Sigmoid colon (tissue), 7 donors: Measurements from ENCODE around the gene HPCAL1. TPM values are rescaled to one million over a fixed set of nuclear protein-coding genes. Genes with fewer than 3 reads are reported as not detected.

Experiments
- DNase-seq: peaks from one replicate; pipeline ENCODE4 v3.0.0-alpha.2; 2019
- H3K27ac ChIP-seq, 4 donors: fragments of 200-600 bp; sonication (generic); one replicate each; pipeline ENCODE4 v1.5.1; 2016 to 2019; ENCODE audit warnings: mild to moderate bottlenecking in 1 of 4
- H3K27me3 ChIP-seq, 3 donors: fragments of 200-600 bp; sonication (generic); one replicate each; pipeline ENCODE4 v1.5.1; 2019; ENCODE audit warnings: mild to moderate bottlenecking in 1 of 3
- H3K36me3 ChIP-seq, 4 donors: fragments of 200-600 bp; sonication (generic); one replicate each; pipeline ENCODE4 v1.5.1; 2016 to 2019
- H3K4me1 ChIP-seq, 4 donors: fragments of 200-600 bp; sonication (generic); one replicate each; pipeline ENCODE4 v1.5.1; 2017 to 2019
- H3K4me3 ChIP-seq, 4 donors: fragments of 200-600 bp; sonication (generic); one replicate each; pipeline ENCODE4 v1.5.1; 2017 to 2019; ENCODE audit warnings: mild to moderate bottlenecking in 2 of 4, moderate library complexity in 1 of 4
- H3K9me3 ChIP-seq, 4 donors: fragments of 200-600 bp in 3 of 4; sonication (generic) in 3 of 4; one replicate each; pipeline versions ENCODE4 v1.5.1 to v1.6.1; 2013 to 2019
- EP300 ChIP-seq, 4 donors: sonication (generic); formaldehyde crosslinking; IDR thresholded peaks; one replicate each; pipeline ENCODE4 v1.6.1; 2017; ENCODE audit warnings: antibody characterized with exemption in 4 of 4
- POLR2A ChIP-seq, 2 donors: fragments of 450-650 bp; IDR thresholded peaks; one replicate each; pipeline ENCODE4 v1.6.1; 2016; ENCODE audit warnings: antibody characterized with exemption in 2 of 2, mild to moderate bottlenecking in 2 of 2, moderate library complexity in 2 of 2
- POLR2AphosphoS5 ChIP-seq, 4 donors: sonication (generic); formaldehyde crosslinking; IDR thresholded peaks; one replicate each; pipeline ENCODE4 v1.6.1; 2017; ENCODE audit warnings: antibody characterized with exemption in 4 of 4
- WGBS, 2 donors: extraction: QIAGEN DNeasy Blood & Tissue Kit; methylation state at CpG; one replicate each; pipeline ENCODE4 v1.1.7; 2013; 5-methylcytosine and 5-hydroxymethylcytosine counted together
- intact Hi-C: fragments of 100-400 bp; cut with DNase I; formaldehyde crosslinking; loops from one replicate; pipeline ENCODE4 v1.15.1; 2023
- polyA plus RNA-seq, 3 donors: library from polyadenylated mRNA; stranded (reverse); fragments of 200-250 nt; gene quantifications; one replicate each; pipeline ENCODE4 v1.2.3, GENCODE V29; 2013
- total RNA-seq, 4 donors: library from RNA; depleted of rRNA; stranded (reverse); fragments of >200 nt; gene quantifications; one replicate each; pipeline ENCODE4 v1.1.0, GENCODE V29; 2016
- TF ChIP-seq, protein P1 (sequence below), 4 experiments: fragments of 450-650 bp in 3 of 4; fragments of 200-600 bp in 1 of 4; IDR thresholded peaks; one replicate each; pipeline ENCODE4 v1.5.1; 2016 to 2019; ENCODE audit warnings: antibody characterized with exemption in 4 of 4, mild to moderate bottlenecking in 3 of 4, moderate library complexity in 2 of 4
- donor health status: healthy with polysubstance abuse.
- donor health status: Bipolar disorder and iron deficiency.
- donor health status: healthy.

The HPCAL1 gene
- total and polyA plus RNA-seq, 7 donors = 27.7 to 115 (median 46.0) TPM

DNA sequence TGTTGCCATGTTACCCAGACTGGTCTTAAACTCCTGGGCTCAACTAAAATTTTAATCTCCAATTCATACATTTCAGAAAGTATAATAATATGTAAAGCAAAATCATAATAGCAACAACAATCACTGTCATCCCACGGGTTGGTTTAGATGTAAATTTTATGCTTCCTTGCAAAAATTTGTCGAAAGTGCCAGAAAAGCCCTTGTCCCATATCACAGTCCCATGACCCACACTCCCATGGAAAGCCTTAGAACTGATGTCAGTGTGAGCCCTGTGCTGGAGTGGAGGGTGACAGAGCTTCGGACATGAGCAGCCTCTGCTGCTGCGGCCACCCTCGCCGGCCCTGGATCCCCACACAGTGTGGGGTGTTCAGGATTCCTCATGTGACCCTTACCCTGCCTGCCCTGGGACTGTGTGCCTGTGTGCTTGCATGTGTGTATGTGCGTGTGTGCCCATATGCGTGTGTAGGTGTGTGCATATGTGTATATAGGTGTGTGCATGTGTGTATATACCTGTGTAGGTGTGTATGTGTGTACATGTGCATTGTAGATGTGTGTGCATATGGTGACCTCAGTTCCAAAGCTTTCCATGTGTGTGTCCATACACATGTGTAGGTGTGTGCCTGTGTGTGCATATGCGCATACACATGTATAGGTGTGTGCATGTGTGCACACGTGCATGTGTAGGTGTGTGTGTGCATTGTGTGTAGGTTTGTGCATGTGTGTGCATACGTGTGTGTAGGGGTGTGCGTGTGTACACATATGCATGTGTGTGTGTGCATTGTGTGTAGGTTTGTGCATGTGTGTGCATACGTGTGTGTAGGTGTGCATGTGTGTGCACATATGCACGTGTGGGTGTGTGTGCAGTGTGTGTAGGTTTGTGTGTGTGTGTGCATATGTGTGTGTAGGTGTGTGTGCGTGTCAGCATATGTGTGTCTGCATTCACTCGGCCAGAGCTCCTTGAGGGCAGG, 65.1 kb downstream of the HPCAL1 start:
- no peak for DNase-seq
- Histone ChIP-seq H3K27me3 (no peaks in the 10 kb centered on the region), H3K9me3 (no peaks in the 10 kb centered on the region), H3K4me1 (no peaks in the 10 kb centered on the region), H3K27ac (no peak overlapping the region), H3K36me3 (no peaks in the 10 kb centered on the region), H3K4me3 (no peak overlapping the region)
- TF ChIP-seq POLR2AphosphoS5 (IDR thresholded peaks at IDR 0.05) = no peak
- no peak for TF ChIP-seq POLR2A (IDR thresholded peaks at IDR 0.05)
- TF ChIP-seq, protein P1, sequence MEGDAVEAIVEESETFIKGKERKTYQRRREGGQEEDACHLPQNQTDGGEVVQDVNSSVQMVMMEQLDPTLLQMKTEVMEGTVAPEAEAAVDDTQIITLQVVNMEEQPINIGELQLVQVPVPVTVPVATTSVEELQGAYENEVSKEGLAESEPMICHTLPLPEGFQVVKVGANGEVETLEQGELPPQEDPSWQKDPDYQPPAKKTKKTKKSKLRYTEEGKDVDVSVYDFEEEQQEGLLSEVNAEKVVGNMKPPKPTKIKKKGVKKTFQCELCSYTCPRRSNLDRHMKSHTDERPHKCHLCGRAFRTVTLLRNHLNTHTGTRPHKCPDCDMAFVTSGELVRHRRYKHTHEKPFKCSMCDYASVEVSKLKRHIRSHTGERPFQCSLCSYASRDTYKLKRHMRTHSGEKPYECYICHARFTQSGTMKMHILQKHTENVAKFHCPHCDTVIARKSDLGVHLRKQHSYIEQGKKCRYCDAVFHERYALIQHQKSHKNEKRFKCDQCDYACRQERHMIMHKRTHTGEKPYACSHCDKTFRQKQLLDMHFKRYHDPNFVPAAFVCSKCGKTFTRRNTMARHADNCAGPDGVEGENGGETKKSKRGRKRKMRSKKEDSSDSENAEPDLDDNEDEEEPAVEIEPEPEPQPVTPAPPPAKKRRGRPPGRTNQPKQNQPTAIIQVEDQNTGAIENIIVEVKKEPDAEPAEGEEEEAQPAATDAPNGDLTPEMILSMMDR (IDR thresholded peaks at IDR 0.05) = no peak
- TF ChIP-seq EP300 (IDR thresholded peaks at IDR 0.05) = no peak
- intact Hi-C loops = no loop called here
- 89 to 95% methylated on average over 16 of the region's 16 CpGs for WGBS, 2 donors

DNA sequence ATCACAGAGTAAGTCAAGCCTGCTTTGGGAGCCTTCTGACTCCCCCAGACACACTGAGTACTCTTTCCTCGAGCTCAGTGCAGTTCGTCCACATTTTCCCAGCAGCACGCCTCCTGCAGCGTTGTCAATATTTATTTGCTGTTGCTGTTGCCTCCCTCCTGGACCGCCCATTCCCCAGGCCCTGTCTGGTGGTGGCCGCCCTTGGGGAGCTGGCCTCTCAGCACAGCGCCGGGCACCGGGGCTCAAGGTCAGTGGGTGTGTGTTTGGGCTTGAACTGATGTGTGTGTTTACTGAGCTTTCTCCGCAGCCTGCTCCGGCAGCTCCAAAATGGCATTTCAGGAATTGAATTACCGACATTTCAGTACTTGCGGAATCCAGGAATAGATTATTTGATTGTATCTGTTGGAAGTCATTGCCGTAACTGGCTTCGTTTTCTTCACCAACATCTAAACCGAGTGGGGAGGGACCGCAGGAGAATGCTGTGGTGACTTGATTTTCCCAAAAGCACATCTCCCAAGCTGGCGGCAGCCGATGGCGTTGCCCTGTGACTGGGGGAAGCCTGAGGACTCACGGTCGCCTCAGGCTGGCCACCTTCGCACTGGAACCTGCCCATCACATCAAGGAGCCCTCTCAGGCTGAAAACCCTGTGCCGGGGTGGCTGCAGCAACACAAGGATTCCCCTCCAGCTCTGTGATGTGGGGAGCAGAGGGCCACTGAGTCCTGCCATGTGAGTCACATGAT, 66.0 kb downstream of the HPCAL1 start:
- no peak for TF ChIP-seq POLR2AphosphoS5 (IDR thresholded peaks at IDR 0.05)
- TF ChIP-seq, protein P1 (IDR thresholded peaks at IDR 0.05) = no peak
- TF ChIP-seq EP300 (IDR thresholded peaks at IDR 0.05) = no peak
- TF ChIP-seq POLR2A (IDR thresholded peaks at IDR 0.05) = no peak
- no peaks in the 10 kb centered on the region for H3K9me3 ChIP-seq
- DNase-seq = no peak
- H3K4me1 ChIP-seq = no peaks in the 10 kb centered on the region
- WGBS, 2 donors = 69 to 87% methylated on average over 24 of the region's 24 CpGs
- no peak overlapping the region for H3K27ac ChIP-seq
- intact Hi-C loops = no loop called here
- no peak overlapping the region for H3K4me3 ChIP-seq
- H3K27me3 ChIP-seq = no peaks in the 10 kb centered on the region
- no peaks in the 10 kb centered on the region for H3K36me3 ChIP-seq

DNA sequence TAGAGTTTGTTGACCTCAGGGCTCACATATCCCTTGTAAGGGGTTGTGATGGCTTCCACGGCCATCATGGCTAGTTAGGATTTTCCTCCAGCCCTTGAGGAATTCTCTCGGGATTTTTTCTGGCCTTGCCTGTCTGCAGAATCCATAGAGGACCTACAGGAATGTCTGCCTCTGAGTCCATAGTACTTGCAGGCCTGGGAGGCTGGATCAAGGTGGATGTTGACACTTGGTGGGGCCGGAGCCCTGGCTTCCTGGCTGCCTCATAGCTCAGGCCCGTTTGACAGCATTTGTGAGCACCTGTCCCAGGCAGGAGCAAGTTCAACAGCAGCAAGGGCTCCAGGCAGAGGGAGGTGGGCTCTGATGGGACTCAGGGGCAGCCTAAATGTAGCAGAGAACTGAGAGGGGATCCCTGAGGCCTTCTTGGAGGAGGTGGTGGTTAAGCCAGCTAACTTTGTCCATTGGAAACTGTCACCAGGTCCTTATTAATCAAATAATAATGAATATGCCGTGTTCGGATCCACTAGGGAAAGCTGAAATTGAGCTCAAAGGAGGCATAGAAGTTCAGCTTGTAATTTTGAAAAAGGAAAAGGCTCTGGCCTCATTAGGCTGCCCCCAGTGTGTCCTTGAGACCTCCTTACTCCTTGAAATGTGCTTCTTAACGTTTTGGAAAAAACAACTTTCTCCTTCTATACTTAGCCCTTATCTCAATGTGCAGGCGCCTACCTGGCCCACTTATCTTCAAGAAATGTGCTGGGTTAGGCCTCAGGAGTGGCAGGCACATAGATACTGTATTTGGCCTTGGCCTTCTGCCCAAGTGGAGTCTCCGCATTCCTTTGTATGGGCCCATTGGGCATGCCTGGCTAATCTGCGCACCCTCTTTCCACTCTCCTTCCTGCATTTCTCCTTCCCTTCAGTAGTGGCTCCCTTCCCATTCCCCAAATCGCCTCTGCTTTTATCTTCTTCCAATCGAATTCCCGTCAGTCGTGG, 66.9 kb downstream of the HPCAL1 start:
- Histone ChIP-seq H3K27ac (no peak overlapping the region), H3K4me3 (no peak overlapping the region), H3K9me3 (no peaks in the 10 kb centered on the region), H3K27me3 (no peaks in the 10 kb centered on the region), H3K36me3 (peaks cover 0 to 7% (median 0%) of the 10 kb centered on the region in 4 donors), H3K4me1 (no peaks in the 10 kb centered on the region)
- TF ChIP-seq EP300 (IDR thresholded peaks at IDR 0.05) (no peak), POLR2AphosphoS5 (IDR thresholded peaks at IDR 0.05) (no peak), POLR2A (IDR thresholded peaks at IDR 0.05) (no peak)
- TF ChIP-seq, protein P1 (IDR thresholded peaks at IDR 0.05) = no peak
- DNase-seq = no peak
- intact Hi-C loops = no loop called here
- WGBS, 2 donors = 73 to 84% methylated on average over 14 of the region's 14 CpGs

DNA sequence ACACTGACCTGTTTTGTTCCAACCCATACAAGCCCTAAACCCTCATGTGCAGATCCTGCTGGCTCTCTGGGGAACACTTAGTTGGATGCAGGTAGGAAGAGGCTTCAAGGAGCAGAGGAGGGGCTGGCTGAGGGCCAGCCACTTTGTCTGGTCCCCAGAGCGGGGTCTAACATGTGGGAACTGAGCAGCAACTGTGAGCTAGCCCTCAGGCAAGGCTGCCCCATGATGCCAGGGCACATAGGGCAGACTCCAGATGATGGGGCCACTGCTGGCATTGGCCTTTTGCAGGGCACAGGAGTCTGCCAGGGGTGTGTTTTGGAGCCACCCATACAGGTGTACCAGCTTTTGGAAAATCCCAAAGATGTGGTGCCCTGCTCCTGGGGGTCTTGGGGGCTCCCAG, 67.7 kb downstream of the HPCAL1 start:
- Histone ChIP-seq H3K9me3 (no peaks in the 10 kb centered on the region), H3K4me3 (no peak overlapping the region), H3K27me3 (no peaks in the 10 kb centered on the region), H3K4me1 (no peaks in the 10 kb centered on the region), H3K36me3 (peaks cover 0 to 7% (median 0%) of the 10 kb centered on the region in 4 donors), H3K27ac (no peak overlapping the region)
- intact Hi-C loops = no loop called here
- no peak for DNase-seq
- 90 to 95% methylated on average over 1 of the region's 1 CpG for WGBS, 2 donors
- TF ChIP-seq POLR2A (IDR thresholded peaks at IDR 0.05) = no peak
- no peak for TF ChIP-seq EP300 (IDR thresholded peaks at IDR 0.05)
- TF ChIP-seq, protein P1 (IDR thresholded peaks at IDR 0.05) = no peak
